HCT116 (cell line): ENCODE results near the gene B4GALT7. TPM values are rescaled to one million over a fixed set of nuclear protein-coding genes. Genes with fewer than 3 reads are reported as not detected.

Experiments
- ATAC-seq: fragments of 200-7000 bp; cut with Tn5 transposase; 2 replicates; pipeline ENCODE4 v1.9.1; 2020; ENCODE audit warnings: mild to moderate bottlenecking, moderate library complexity
- BruUV-seq: library from RNA; stranded (reverse); fragments of 400-500 nt; replicated peaks from 2 replicates; lab custom pipeline; 2021; lab: Mats Ljungman, UMichigan
- CTCF ChIA-PET: fragments of 300-600 bp; sonication (Branson Sonifier 250); formaldehyde crosslinking; loops from one replicate; lab custom pipeline; 2021; ENCODE audit warnings: antibody characterized with exemption; lab: Charles Lee
- POLR2A ChIA-PET: fragments of 300-600, 350-600 bp; sonication (Branson Sonifier 250); formaldehyde crosslinking; loops from one replicate; lab custom pipeline; 2021; ENCODE audit warnings: antibody characterized with exemption; lab: Charles Lee
- RAD21 ChIA-PET, 2 experiments: fragments of 300-600 bp; sonication (Branson Sonifier 250); formaldehyde crosslinking; loops; one replicate each; lab custom pipeline; 2023; ENCODE audit warnings: low total read pairs in 2 of 2; ENCODE audit not compliant: uncharacterized antibody in 2 of 2, unreplicated experiment in 2 of 2, low non-redundant PET in 1 of 2; lab: Charles Lee
- DNase-seq: peaks from one replicate; pipeline ENCODE4 v3.0.0-alpha.2; 2010; ENCODE audit warnings: low read depth, low spot score
- H2AFZ ChIP-seq: fragments of 200-600 bp; shearing (Covaris generic), sonication (generic); 2 replicates; pipeline ENCODE4 v1.6.1; 2017; ENCODE audit warnings: low read depth, mixed run types, mixed read lengths, antibody characterized with exemption, low read length; ENCODE audit not compliant: poor library complexity, severe bottlenecking
- H3K27ac ChIP-seq: 2 replicates; pipeline ENCODE4 v1.5.1; 2012; ENCODE audit warnings: low read depth, low read length
- H3K27me3 ChIP-seq: fragments of 200-600 bp; sonication (generic); 2 replicates; pipeline ENCODE4 v1.6.1; 2016; ENCODE audit warnings: mixed run types, low read length, mixed read lengths; ENCODE audit not compliant: insufficient read depth
- H3K36me3 ChIP-seq, 2 experiments: fragments of 200-500 bp in 1 of 2; fragments of 200-600 bp in 1 of 2; sonication (Bioruptor generic) in 1 of 2; sonication (generic) in 1 of 2; 2 replicates each; pipeline versions ENCODE4 v1.5.1 to v1.6.1; 2014 to 2016; ENCODE audit warnings: low read length in 2 of 2, inconsistent platforms in 1 of 2, mixed read lengths in 1 of 2, mixed run types in 1 of 2; ENCODE audit not compliant: insufficient read depth in 2 of 2, control insufficient read depth in 1 of 2
- H3K4me1 ChIP-seq, 2 experiments: fragments of 200-600 bp in 1 of 2; sonication (generic) in 1 of 2; 2 replicates each; pipeline versions ENCODE4 v1.5.1 to v1.6.1; 2012 to 2017; ENCODE audit warnings: low read length in 2 of 2, inconsistent platforms in 1 of 2, mild to moderate bottlenecking in 1 of 2, mixed read lengths in 1 of 2, mixed run types in 1 of 2, moderate library complexity in 1 of 2; ENCODE audit not compliant: insufficient read depth in 2 of 2, control insufficient read depth in 1 of 2
- H3K4me2 ChIP-seq: fragments of 200-600 bp; sonication (generic); 2 replicates; pipeline ENCODE4 v1.6.1; 2017; ENCODE audit warnings: mixed run types, low read length, mixed read lengths
- H3K4me3 ChIP-seq, 2 experiments: fragments of 200-600 bp in 1 of 2; sonication (generic) in 1 of 2; replicated peaks in 1 of 2; 2 replicates each; pipeline ENCODE4 v1.5.1; 2011 to 2016; ENCODE audit warnings: low read length in 2 of 2, control low read depth in 1 of 2, low read depth in 1 of 2, mild to moderate bottlenecking in 1 of 2, mixed read lengths in 1 of 2, mixed run types in 1 of 2
- H3K79me2 ChIP-seq: fragments of 200-600 bp; sonication (generic); 2 replicates; pipeline ENCODE4 v1.6.1; 2017; ENCODE audit warnings: mild to moderate bottlenecking, mixed run types, low read length, moderate library complexity, mixed read lengths; ENCODE audit not compliant: insufficient read depth
- H3K9ac ChIP-seq: fragments of 200-600 bp; sonication (generic); 2 replicates; pipeline ENCODE4 v1.6.1; 2016; ENCODE audit warnings: low read length, mixed read lengths
- H3K9me2 ChIP-seq: fragments of 200-600 bp; sonication (generic), shearing (Covaris generic); 2 replicates; pipeline ENCODE4 v1.6.1; 2017; ENCODE audit warnings: mixed run types, mild to moderate bottlenecking, moderate library complexity; ENCODE audit not compliant: insufficient read depth
- H3K9me3 ChIP-seq, 2 experiments: fragments of 200-500 bp in 1 of 2; fragments of 200-600 bp in 1 of 2; sonication (Bioruptor generic) in 1 of 2; sonication (generic) in 1 of 2; 2 replicates each; pipeline ENCODE4 v1.6.1; 2014 to 2017; ENCODE audit warnings: low read length in 2 of 2, mixed read lengths in 2 of 2, inconsistent platforms in 1 of 2, low read depth in 1 of 2, mild to moderate bottlenecking in 1 of 2, mixed run types in 1 of 2, moderate library complexity in 1 of 2; ENCODE audit not compliant: control insufficient read depth in 1 of 2, insufficient read depth in 1 of 2
- H4K20me1 ChIP-seq: fragments of 200-600 bp; sonication (generic), shearing (Covaris generic); 2 replicates; pipeline ENCODE4 v1.6.1; 2017; ENCODE audit warnings: mixed run types, mild to moderate bottlenecking, moderate library complexity; ENCODE audit not compliant: insufficient read depth
- CBX3 ChIP-seq: IDR thresholded peaks from 2 replicates; pipeline ENCODE4 v1.6.1; 2012; ENCODE audit warnings: low read depth
- EGR1 ChIP-seq: IDR thresholded peaks from 2 replicates; pipeline ENCODE4 v1.6.1; 2012; ENCODE audit warnings: low read depth
- RAD21 ChIP-seq: IDR thresholded peaks from 2 replicates; pipeline ENCODE4 v1.6.1; 2012; ENCODE audit warnings: low read depth, mild to moderate bottlenecking
- ZNF274 ChIP-seq: fragments of 200-500 bp; sonication (Bioruptor generic); IDR thresholded peaks from 2 replicates; pipeline ENCODE4 v1.6.1; 2014; ENCODE audit warnings: mild to moderate bottlenecking, low read depth, low read length, inconsistent platforms
- intact Hi-C: fragments of 100-400 bp; cut with micrococcal nuclease; formaldehyde crosslinking; loops from 2 replicates; pipeline ENCODE4 v1.10.0; 2022
- total RNA-seq: library from RNA; stranded (reverse); gene quantifications from one replicate; pipeline ENCODE4 v1.2.1, GENCODE V29; 2021; ENCODE audit not compliant: unreplicated experiment
- TF ChIP-seq, protein P1 (sequence below): IDR thresholded peaks from 2 replicates; pipeline ENCODE4 v1.6.1; 2011; ENCODE audit warnings: mild to moderate bottlenecking, low read length, moderate library complexity; ENCODE audit not compliant: insufficient replicate concordance; ENCODE audit errors: extremely low read depth
- TF ChIP-seq, protein P2 (sequence below): IDR thresholded peaks from 2 replicates; pipeline ENCODE4 v1.6.1; 2012

Gene B4GALT7
- total RNA-seq, 1 experiment from 2014 or later = 25.2 TPM

DNA sequence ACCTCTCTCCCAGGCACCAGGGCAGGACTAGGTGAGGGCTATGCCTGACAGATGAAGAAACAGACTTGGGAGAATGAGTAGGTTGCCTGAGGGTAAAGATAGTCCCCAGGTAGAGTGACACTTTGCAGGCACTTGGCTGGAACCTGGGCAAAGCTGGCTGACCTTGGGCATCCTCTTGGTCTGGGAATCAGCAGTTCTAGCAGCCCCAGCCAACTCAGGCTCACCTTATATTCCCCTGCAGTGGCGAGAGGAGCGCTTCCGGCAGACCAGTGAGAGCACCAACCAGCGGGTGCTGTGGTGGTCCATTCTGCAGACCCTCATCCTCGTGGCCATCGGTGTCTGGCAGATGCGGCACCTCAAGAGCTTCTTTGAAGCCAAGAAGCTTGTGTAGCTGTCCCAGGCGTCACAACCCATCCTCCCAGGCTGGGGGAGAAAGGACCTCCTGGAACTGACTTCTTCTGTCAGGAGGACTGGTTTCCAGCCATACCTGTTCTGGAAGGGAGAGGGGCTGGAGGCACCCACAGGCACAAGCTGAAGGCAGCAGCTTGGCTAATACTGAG is 4.8 kb upstream of the B4GALT7 start:
- Histone ChIP-seq H2AFZ (no peak overlapping the region), H4K20me1 (no peaks in the 10 kb centered on the region), H3K27ac (no peak overlapping the region), H3K9me2 (no peaks in the 10 kb centered on the region), H3K36me3 (peaks cover 25 to 26% of the 10 kb centered on the region in 2 experiments; a peak in 3 of 4 replicates)
- TF ChIP-seq, protein P1, sequence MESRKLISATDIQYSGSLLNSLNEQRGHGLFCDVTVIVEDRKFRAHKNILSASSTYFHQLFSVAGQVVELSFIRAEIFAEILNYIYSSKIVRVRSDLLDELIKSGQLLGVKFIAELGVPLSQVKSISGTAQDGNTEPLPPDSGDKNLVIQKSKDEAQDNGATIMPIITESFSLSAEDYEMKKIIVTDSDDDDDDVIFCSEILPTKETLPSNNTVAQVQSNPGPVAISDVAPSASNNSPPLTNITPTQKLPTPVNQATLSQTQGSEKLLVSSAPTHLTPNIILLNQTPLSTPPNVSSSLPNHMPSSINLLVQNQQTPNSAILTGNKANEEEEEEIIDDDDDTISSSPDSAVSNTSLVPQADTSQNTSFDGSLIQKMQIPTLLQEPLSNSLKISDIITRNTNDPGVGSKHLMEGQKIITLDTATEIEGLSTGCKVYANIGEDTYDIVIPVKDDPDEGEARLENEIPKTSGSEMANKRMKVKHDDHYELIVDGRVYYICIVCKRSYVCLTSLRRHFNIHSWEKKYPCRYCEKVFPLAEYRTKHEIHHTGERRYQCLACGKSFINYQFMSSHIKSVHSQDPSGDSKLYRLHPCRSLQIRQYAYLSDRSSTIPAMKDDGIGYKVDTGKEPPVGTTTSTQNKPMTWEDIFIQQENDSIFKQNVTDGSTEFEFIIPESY = no peak
- TF ChIP-seq RAD21 (no peak), CBX3 (no peak), EGR1 (no peak), ZNF274 (no peak)
- TF ChIP-seq, protein P2, sequence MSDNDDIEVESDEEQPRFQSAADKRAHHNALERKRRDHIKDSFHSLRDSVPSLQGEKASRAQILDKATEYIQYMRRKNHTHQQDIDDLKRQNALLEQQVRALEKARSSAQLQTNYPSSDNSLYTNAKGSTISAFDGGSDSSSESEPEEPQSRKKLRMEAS = no peak
- TF ChIP-seq, all 23 proteins: peak for 0
- ChIA-PET CTCF (no interaction called here), POLR2A (interaction anchor here (0.6 kb wide), 1 partner anchor 185 kb away, joined by 3 read pairs; no protein-coding TSS in a partner anchor), RAD21 (no interaction called here)
- intact Hi-C loops = no loop called here
- Histone ChIP-seq H3K4me2 (no peak overlapping the region), H3K4me1 (peaks cover 3 to 23% of the 10 kb centered on the region in 2 experiments; a peak in 2 of 4 replicates), H3K4me3 (no peak overlapping the region), H3K27me3 (0 out of 2 replicates have a peak, but pooled peaks cover 6% of the 10 kb centered on the region), H3K79me2 (peaks cover 24% of the 10 kb centered on the region), H3K9me3 (no peaks in the 10 kb centered on the region), H3K9ac (no peak overlapping the region)
- ATAC-seq = no peak
- DNase-seq = no peak
- BruUV-seq = no TSS peak
